ENCODE data around the gene TRIM52. TPM values are rescaled to one million over a fixed set of nuclear protein-coding genes. Genes with fewer than 3 reads are reported as not detected.
"Not testable (repeated sequence)": the region's sequence is repeated elsewhere in the genome, so short reads cannot be mapped to it uniquely, and the experiment has no call there.

The TRIM52 gene
- total and polyA plus RNA-seq, 4 donors = 3.0 to 19.3 (median 15.3) TPM

DNA sequence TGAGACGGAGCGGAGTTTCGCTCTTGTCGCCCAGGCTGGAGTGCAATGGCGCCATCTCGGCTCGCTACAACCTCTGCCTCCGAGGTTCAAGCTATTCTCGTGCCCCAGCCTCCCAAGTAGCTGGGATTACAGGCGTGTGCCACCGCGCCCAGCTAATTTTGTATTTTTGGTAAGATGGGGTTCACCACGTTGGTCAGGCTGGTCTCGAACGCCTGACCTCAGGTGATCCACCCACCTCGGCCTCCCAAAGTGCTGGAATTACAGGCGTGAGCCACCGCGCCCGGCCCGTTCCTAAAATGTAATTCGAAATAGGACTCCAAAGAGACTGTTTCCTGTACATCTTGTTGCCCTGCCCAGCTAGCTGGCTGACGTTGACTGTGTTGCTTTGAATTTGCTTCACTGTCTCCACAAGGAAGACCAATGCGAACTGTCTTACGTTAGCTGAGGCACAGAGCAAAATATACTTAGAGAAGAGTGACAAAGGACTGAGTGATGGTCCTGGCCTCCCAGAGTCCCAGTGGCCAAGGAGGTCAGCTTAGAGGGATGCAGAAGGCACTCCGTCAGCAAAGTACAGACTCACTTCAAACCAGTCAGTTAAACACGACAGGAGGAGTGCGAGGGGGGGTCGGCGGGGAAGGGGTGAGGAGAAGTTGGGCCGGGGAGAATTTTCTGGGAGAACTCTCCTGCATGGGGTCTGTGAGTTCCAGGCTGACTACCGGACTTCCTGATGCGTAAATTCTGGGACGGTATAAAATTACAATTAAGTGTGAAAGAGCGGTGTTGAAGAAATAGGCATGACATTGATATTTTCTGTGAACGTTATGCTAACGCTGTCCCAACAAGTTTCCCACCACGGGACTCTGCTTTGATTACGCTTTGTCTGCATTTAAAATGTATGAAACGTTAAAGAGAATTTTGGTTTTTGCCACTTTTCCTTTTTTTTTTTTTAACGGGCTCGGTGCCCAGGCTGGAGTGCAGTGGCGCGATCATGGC is 44.6 kb downstream of the TRIM52 start:
- Histone ChIP-seq H3K4me3 (ENCODE audit: low read length in 2 of 2) (peak overlapping the region in 1 of 2 donors; percentile 2), H3K27me3 (ENCODE audit: control insufficient read depth in 1 of 2, insufficient read depth in 2 of 2, low read length in 1 of 2) (no peaks in the 10 kb centered on the region), H3K36me3 (ENCODE audit: control insufficient read depth in 1 of 2, insufficient read depth in 2 of 2, low read length in 1 of 2) (no peaks in the 10 kb centered on the region), H3K9me3 (ENCODE audit: control insufficient read depth, low read length) (no peaks in the 10 kb centered on the region), H3K4me1 (ENCODE audit: control insufficient read depth in 1 of 2, insufficient read depth in 2 of 2, low read length in 2 of 2) (no peaks in the 10 kb centered on the region), H3K27ac (ENCODE audit: low read depth in 1 of 2, low read length in 2 of 2) (no peak overlapping the region)
- intact Hi-C loops (cut with DNase I) = loop anchor here in 1 of 2 donors (5.0 kb wide), 1 partner anchor 36 kb away; no protein-coding TSS in a partner anchor
- 36 to 38% methylated on average over 44 of the region's 44 CpGs for WGBS, 2 donors
- no peak for ATAC-seq (ENCODE audit: low FRiP score)
- no peak for DNase-seq

DNA sequence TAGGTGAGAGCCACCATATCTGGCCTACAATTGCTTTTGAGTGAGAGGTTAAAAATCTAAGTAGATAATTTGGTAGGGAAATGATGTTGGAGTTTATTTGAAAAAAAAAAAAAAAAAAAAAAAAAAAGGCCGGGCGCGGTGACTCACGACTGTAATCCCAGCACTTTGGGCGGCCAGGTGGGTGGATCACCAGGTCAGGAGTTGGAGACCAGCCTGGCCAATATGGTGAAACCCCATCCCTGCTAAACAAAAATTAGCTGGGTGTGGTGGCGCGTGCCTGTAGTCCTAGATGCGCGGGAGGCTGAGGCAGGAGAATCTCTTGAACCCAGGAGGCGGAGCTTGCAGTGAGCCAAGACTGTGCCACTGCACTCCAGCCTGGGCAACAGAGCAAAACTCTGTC is 46.7 kb downstream of the TRIM52 start:
- H3K9me3 ChIP-seq (ENCODE audit: control insufficient read depth, low read length); H3K27me3 ChIP-seq (ENCODE audit: control insufficient read depth in 1 of 2, insufficient read depth in 2 of 2, low read length in 1 of 2); ATAC-seq (ENCODE audit: low FRiP score); H3K27ac ChIP-seq (ENCODE audit: low read depth in 1 of 2, low read length in 2 of 2); intact Hi-C loops (cut with DNase I); H3K36me3 ChIP-seq (ENCODE audit: control insufficient read depth in 1 of 2, insufficient read depth in 2 of 2, low read length in 1 of 2); H3K4me3 ChIP-seq (ENCODE audit: low read length in 2 of 2); DNase-seq; H3K4me1 ChIP-seq (ENCODE audit: control insufficient read depth in 1 of 2, insufficient read depth in 2 of 2, low read length in 2 of 2): not testable (repeated sequence)
- WGBS, 2 donors = 91 to 94% methylated on average over 10 of the region's 10 CpGs

DNA sequence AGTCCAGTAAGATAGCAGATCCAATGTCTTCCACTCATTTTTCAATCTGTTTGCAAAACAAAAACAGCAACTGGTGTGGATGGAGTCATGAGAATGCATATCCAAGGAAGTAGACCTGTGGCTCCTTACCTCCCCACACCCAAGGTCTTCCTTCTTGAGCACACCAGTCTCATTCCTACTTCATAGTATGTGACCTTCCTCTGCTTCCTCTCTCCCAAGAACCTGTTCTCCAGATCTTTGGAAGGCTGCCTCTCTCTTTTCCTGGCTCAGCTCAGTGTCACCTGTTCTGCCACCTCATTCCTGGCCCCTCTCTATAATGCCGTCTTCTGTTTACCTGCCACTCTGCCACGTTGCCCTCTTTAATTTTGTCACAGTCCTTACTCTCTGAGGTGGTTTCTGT is 48.0 kb downstream of the TRIM52 start:
- no peaks in the 10 kb centered on the region for H3K27me3 ChIP-seq (ENCODE audit: control insufficient read depth in 1 of 2, insufficient read depth in 2 of 2, low read length in 1 of 2)
- no peak for ATAC-seq (ENCODE audit: low FRiP score)
- no peak for DNase-seq
- intact Hi-C loops (cut with DNase I) = no loop called here
- H3K4me1 ChIP-seq (ENCODE audit: control insufficient read depth in 1 of 2, insufficient read depth in 2 of 2, low read length in 2 of 2) = no peaks in the 10 kb centered on the region
- no peaks in the 10 kb centered on the region for H3K36me3 ChIP-seq (ENCODE audit: control insufficient read depth in 1 of 2, insufficient read depth in 2 of 2, low read length in 1 of 2)
- H3K4me3 ChIP-seq (ENCODE audit: low read length in 2 of 2) = no peak overlapping the region
- H3K9me3 ChIP-seq (ENCODE audit: control insufficient read depth, low read length) = no peaks in the 10 kb centered on the region
- no peak overlapping the region for H3K27ac ChIP-seq (ENCODE audit: low read depth in 1 of 2, low read length in 2 of 2)
- 79 to 85% methylated on average over 2 of the region's 2 CpGs for WGBS, 2 donors

DNA sequence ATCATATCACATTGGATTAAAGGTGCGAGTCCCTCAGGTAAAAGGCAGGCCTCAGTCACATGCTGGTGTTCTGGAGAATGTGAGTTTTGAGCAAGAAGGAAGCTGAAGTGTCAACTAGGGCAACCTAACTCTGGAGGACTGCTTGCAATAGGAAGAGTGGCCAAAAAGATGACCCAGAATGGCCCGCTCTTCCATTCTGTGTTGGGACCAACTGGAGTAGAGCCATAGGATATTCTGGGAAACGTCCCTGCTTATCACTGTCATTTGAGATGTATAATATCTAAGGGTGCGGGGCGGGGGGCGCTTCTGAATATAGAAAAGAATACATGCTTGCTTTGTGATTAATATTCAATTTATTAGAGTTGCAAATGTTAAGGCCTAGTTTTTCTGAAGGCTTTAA is 48.9 kb downstream of the TRIM52 start:
- peak in 1 of 2 donors; percentile 9 for DNase-seq
- Histone ChIP-seq H3K4me3 (ENCODE audit: low read length in 2 of 2) (no peak overlapping the region), H3K36me3 (ENCODE audit: control insufficient read depth in 1 of 2, insufficient read depth in 2 of 2, low read length in 1 of 2) (no peaks in the 10 kb centered on the region), H3K27ac (ENCODE audit: low read depth in 1 of 2, low read length in 2 of 2) (no peak overlapping the region), H3K4me1 (ENCODE audit: control insufficient read depth in 1 of 2, insufficient read depth in 2 of 2, low read length in 2 of 2) (no peaks in the 10 kb centered on the region), H3K9me3 (ENCODE audit: control insufficient read depth, low read length) (no peaks in the 10 kb centered on the region), H3K27me3 (ENCODE audit: control insufficient read depth in 1 of 2, insufficient read depth in 2 of 2, low read length in 1 of 2) (no peaks in the 10 kb centered on the region)
- intact Hi-C loops (cut with DNase I) = no loop called here
- 91 to 92% methylated on average over 6 of the region's 6 CpGs for WGBS, 2 donors
- no peak for ATAC-seq (ENCODE audit: low FRiP score)

DNA sequence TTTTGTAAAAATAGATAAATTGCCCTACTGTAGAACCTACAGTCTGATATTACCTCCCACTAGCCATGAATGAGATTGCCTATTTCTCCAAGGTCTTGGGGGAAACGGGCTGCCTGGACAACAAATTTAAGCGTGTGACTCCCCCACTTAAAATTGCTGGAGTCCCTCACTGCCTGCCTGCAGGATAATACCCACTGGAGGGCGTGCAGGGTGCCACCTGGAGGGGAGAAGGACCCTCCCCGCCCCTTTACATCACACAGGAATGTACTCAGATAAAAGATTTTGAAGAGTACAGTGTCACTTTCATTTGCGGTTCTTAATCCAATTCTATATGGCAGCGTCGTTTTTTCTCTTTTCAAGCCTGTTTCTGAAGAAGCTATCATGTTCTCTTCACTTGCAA is 49.7 kb downstream of the TRIM52 start:
- H3K4me1 ChIP-seq (ENCODE audit: control insufficient read depth in 1 of 2, insufficient read depth in 2 of 2, low read length in 2 of 2) = no peaks in the 10 kb centered on the region
- H3K36me3 ChIP-seq (ENCODE audit: control insufficient read depth in 1 of 2, insufficient read depth in 2 of 2, low read length in 1 of 2) = no peaks in the 10 kb centered on the region
- WGBS, 2 donors = 65 to 76% methylated on average over 7 of the region's 7 CpGs
- H3K27me3 ChIP-seq (ENCODE audit: control insufficient read depth in 1 of 2, insufficient read depth in 2 of 2, low read length in 1 of 2) = no peaks in the 10 kb centered on the region
- no peak overlapping the region for H3K4me3 ChIP-seq (ENCODE audit: low read length in 2 of 2)
- no peak overlapping the region for H3K27ac ChIP-seq (ENCODE audit: low read depth in 1 of 2, low read length in 2 of 2)
- ATAC-seq (ENCODE audit: low FRiP score) = no peak
- intact Hi-C loops (cut with DNase I) = no loop called here
- DNase-seq = no peak
- H3K9me3 ChIP-seq (ENCODE audit: control insufficient read depth, low read length) = no peaks in the 10 kb centered on the region

DNA sequence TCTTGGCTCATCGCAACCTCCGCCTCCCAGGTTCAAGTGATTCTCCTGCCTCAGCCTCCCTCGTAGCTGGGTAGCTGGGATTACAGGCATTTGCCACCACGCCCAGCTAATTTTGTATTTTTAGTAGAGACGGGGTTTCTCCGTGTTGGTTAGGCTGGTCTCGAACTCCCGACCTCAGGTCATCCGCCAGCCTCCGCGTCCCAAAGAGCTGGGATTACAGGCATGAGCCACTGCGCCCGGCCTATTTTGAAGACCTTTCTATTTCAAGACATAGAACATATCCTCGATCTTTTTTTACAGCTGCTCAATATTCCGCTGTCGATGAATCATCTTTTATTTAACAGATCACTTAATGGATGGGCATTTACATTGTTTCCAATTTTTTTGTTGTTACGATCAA is 50.2 kb downstream of the TRIM52 start:
- intact Hi-C loops (cut with DNase I); ATAC-seq (ENCODE audit: low FRiP score): not testable (repeated sequence)
- WGBS, 2 donors = 75 to 78% methylated on average over 17 of the region's 17 CpGs

DNA sequence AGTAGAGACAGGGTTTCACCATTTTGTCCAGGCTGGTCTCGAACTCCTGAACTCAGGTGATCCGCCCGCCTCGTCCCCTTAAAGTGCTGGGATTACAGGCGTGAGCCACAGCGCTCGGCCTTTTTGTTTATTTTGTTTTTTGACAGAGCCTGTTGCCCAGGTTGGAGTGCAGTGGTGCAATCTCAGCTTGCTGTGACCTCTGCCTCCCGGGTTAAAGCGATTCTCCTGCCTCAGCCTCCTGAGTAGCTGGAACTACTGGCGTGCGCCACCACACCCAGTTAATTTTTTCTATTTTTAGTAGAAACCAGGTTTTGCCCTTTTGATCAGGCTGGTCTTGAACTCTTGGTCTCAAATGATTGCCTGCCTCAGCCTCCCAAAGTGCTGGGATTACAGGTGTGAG is 50.8 kb downstream of the TRIM52 start:
- H3K9me3 ChIP-seq (ENCODE audit: control insufficient read depth, low read length); H3K27me3 ChIP-seq (ENCODE audit: control insufficient read depth in 1 of 2, insufficient read depth in 2 of 2, low read length in 1 of 2); H3K4me3 ChIP-seq (ENCODE audit: low read length in 2 of 2); ATAC-seq (ENCODE audit: low FRiP score); H3K4me1 ChIP-seq (ENCODE audit: control insufficient read depth in 1 of 2, insufficient read depth in 2 of 2, low read length in 2 of 2); H3K27ac ChIP-seq (ENCODE audit: low read depth in 1 of 2, low read length in 2 of 2); H3K36me3 ChIP-seq (ENCODE audit: control insufficient read depth in 1 of 2, insufficient read depth in 2 of 2, low read length in 1 of 2); intact Hi-C loops (cut with DNase I): not testable (repeated sequence)
- peak in 1 of 2 donors; percentile 33 for DNase-seq
- 75 to 83% methylated on average over 11 of the region's 11 CpGs for WGBS, 2 donors

More for the DNA sequence above, 50.2 kb downstream of the TRIM52 start:
- H3K4me1 ChIP-seq (ENCODE audit: control insufficient read depth in 1 of 2, insufficient read depth in 2 of 2, low read length in 2 of 2); H3K9me3 ChIP-seq (ENCODE audit: control insufficient read depth, low read length); H3K4me3 ChIP-seq (ENCODE audit: low read length in 2 of 2); H3K27ac ChIP-seq (ENCODE audit: low read depth in 1 of 2, low read length in 2 of 2); H3K36me3 ChIP-seq (ENCODE audit: control insufficient read depth in 1 of 2, insufficient read depth in 2 of 2, low read length in 1 of 2); H3K27me3 ChIP-seq (ENCODE audit: control insufficient read depth in 1 of 2, insufficient read depth in 2 of 2, low read length in 1 of 2): not testable (repeated sequence)
- peak; percentile 34 to 36 for DNase-seq

DNA sequence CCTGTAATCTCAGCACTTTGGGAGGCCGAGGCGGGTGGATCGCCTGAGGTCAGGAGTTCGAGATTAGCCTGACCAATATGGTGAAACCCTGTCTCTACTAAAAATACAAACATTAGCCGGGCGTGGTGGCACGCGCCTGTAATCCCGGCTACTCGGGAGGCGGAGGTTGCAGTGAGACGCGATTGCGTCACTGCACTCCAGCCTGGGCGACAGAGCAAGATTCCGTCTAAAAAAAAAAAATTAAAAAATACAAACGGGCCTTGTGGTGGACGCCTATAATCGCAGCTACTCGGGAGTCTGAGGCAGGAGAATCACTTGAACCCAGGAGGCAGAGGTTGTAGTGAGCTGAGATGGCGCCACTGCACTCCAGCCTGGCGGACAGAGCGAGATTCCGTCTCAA is 51.9 kb downstream of the TRIM52 start:
- H3K9me3 ChIP-seq (ENCODE audit: control insufficient read depth, low read length); H3K27me3 ChIP-seq (ENCODE audit: control insufficient read depth in 1 of 2, insufficient read depth in 2 of 2, low read length in 1 of 2); DNase-seq; H3K27ac ChIP-seq (ENCODE audit: low read depth in 1 of 2, low read length in 2 of 2); intact Hi-C loops (cut with DNase I); H3K4me3 ChIP-seq (ENCODE audit: low read length in 2 of 2); H3K36me3 ChIP-seq (ENCODE audit: control insufficient read depth in 1 of 2, insufficient read depth in 2 of 2, low read length in 1 of 2); ATAC-seq (ENCODE audit: low FRiP score); H3K4me1 ChIP-seq (ENCODE audit: control insufficient read depth in 1 of 2, insufficient read depth in 2 of 2, low read length in 2 of 2): not testable (repeated sequence)
- WGBS, 2 donors = 81 to 89% methylated on average over 24 of the region's 24 CpGs

DNA sequence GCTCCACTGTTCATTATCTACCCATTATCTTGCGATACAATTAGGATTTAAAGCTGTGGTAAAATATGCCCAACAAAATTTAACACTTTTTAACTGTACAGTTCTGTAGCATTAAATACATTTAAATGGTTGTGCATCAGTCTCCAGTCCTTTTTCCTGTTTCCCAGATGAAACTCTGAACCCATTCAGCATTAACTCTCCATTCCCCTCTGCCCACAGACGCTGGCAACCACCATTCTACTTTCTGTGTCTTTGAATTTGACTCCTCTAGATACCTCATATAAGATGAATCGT is 53.0 kb downstream of the TRIM52 start:
- H3K4me1 ChIP-seq (ENCODE audit: control insufficient read depth in 1 of 2, insufficient read depth in 2 of 2, low read length in 2 of 2) = no peaks in the 10 kb centered on the region
- no peak overlapping the region for H3K4me3 ChIP-seq (ENCODE audit: low read length in 2 of 2)
- no peaks in the 10 kb centered on the region for H3K36me3 ChIP-seq (ENCODE audit: control insufficient read depth in 1 of 2, insufficient read depth in 2 of 2, low read length in 1 of 2)
- intact Hi-C loops (cut with DNase I) = loop anchor here (1.0 to 2.0 kb wide), 3 partner anchors 10 to 19 kb away; partner anchors contain the start of gene TRIM41 (in 1 of the 2)
- no peaks in the 10 kb centered on the region for H3K27me3 ChIP-seq (ENCODE audit: control insufficient read depth in 1 of 2, insufficient read depth in 2 of 2, low read length in 1 of 2)
- ATAC-seq (ENCODE audit: low FRiP score) = no peak
- no peaks in the 10 kb centered on the region for H3K9me3 ChIP-seq (ENCODE audit: control insufficient read depth, low read length)
- no peak for DNase-seq
- no peak overlapping the region for H3K27ac ChIP-seq (ENCODE audit: low read depth in 1 of 2, low read length in 2 of 2)
- 43 to 50% methylated on average over 3 of the region's 3 CpGs for WGBS, 2 donors
